Raji (cell line): ENCODE data around the gene E2F4.

ENCODE experiments used
- POLR2A ChIP-seq: IDR thresholded peaks from 2 replicates; pipeline ENCODE4 v1.6.1; 2011; ENCODE audit warnings: low read depth, low read length, control low read depth; ENCODE audit not compliant: insufficient read depth

E2F4 gene

GRCh38 chr16:67238278-67238575 lies 46.3 kb downstream of the E2F4 start:
- no peak for TF ChIP-seq POLR2A

GRCh38 chr16:67238806-67239470 lies 47.0 kb downstream of the E2F4 start:
- TF ChIP-seq POLR2A: no peak

GRCh38 chr16:67240506-67240905 lies 48.6 kb downstream of the E2F4 start:
- no peak for TF ChIP-seq POLR2A

DNA sequence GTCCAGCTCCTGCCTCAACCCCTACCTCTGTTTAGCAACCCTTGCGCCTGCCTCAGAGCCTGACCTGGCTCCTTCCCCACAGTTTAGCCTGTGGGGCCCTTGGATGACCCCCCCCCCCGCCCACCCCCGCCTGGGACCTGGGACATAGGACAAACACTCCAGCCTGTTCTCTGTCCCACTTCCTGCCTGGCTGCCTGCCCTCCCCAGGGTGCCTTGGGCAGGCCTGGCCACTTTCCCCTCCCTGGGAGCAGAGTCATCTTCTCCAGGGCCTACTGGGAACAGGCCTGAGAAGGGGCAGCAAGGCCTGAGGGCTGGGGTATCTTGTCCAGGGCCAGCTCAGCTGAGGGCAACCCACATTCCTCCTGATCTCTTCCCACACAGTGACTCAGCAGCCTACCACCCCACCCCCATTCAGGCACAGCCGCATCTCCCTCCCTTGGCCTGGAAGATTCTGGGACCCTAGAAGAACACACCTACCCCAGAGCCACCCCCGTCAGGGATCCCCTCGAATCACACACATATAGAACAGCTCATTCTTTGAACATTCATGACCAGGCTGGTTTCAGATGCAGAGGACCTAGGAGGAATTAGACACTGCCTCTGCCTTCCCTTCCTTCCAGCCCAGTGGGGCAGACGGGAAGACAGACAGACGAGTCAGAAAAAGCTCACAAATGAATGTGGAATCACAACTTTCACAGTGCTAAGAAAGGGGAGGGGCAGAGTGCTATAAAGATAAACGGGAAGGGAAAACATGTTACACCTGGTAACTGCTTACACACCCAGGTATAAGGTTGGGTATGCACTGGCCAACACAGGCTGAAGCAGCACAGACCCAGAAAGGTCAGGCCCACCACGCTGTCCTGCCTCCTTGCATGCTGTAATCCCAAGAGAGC lies 49.3 kb downstream of the E2F4 start:
- TF ChIP-seq POLR2A: no peak

DNA sequence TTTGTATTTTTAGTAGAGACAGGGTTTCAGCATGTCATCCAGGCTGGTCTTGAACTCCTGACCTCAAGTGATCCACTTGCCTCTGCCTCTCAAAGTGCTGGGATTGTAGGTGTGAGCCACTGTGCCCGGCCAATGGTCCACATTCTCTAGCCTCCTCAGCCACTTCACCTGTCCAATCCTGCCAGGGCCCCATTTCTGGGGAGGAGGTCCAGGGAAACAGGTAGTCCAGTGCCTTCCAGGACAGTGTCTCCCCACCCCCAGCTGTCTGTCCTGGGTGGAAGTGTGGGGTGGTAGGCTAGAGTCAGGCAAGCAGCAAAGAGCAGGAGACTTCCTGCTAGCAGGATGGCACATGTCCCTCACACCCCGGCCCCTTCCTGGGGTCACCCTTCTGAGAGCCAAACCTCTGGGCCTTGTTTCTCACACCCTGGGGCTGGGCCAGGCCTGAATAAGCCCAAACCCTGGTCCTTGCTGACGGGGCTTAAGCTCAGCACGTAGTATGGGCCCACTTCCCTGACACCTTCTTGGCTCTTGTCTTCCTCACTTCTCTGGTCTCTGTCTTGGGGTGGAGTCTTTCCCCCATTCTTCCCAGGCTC lies 50.3 kb downstream of the E2F4 start:
- TF ChIP-seq POLR2A: no peak

GRCh38 chr16:67243481-67243880 lies 51.5 kb downstream of the E2F4 start:
- no peak for TF ChIP-seq POLR2A

- TF ChIP-seq POLR2A: peak; percentile 59
These were observed 52.6 kb downstream of the E2F4 start for GRCh38 chr16:67244387-67245185.

DNA sequence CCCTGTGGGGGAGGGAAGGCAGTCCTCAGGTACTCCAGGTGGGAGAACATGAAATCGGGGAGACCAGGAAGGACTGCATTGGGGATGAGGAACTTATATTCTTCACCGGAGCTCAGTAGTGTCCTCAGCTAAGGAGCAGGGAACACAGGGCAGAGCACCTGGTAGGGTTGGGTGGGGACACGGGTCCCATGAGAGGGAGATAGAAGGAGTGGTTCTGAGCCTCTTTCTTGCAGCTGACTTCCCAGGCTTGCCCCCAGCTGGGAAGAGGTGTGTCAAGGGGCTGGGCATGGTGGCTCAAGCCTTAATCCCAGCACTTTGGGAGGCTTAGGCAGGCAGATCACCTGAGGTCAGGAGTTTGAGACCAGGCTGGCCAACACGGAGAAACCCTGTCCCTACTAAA lies 53.2 kb downstream of the E2F4 start:
- TF ChIP-seq POLR2A: no peak

- TF ChIP-seq POLR2A: no peak
These were observed 53.7 kb downstream of the E2F4 start for GRCh38 chr16:67245674-67246080.

- peak; percentile 58 for TF ChIP-seq POLR2A
These were observed 54.3 kb downstream of the E2F4 start for GRCh38 chr16:67246081-67246755.

DNA sequence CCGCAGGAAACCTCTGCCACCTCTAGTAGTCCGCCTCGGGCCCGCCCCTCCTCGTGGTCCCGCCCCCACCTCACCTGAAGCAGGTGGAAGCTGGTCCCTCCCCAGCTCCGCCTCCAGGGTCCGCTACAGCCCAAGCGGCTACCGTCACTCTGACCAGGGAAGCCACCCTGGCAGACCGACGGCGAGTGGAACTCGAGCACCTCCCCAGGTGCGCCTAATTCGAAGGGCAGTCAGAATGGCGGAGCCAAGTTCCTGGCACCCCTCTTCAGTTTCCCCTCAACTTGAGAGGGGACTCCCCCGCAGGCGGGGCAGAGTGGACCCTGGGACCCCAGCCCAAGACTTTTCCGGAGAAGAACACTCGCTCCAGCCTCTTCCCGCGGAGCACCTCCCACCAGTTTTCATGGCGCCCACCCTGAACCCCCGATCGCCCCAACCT lies 54.8 kb downstream of the E2F4 start:
- TF ChIP-seq POLR2A: no peak

DNA sequence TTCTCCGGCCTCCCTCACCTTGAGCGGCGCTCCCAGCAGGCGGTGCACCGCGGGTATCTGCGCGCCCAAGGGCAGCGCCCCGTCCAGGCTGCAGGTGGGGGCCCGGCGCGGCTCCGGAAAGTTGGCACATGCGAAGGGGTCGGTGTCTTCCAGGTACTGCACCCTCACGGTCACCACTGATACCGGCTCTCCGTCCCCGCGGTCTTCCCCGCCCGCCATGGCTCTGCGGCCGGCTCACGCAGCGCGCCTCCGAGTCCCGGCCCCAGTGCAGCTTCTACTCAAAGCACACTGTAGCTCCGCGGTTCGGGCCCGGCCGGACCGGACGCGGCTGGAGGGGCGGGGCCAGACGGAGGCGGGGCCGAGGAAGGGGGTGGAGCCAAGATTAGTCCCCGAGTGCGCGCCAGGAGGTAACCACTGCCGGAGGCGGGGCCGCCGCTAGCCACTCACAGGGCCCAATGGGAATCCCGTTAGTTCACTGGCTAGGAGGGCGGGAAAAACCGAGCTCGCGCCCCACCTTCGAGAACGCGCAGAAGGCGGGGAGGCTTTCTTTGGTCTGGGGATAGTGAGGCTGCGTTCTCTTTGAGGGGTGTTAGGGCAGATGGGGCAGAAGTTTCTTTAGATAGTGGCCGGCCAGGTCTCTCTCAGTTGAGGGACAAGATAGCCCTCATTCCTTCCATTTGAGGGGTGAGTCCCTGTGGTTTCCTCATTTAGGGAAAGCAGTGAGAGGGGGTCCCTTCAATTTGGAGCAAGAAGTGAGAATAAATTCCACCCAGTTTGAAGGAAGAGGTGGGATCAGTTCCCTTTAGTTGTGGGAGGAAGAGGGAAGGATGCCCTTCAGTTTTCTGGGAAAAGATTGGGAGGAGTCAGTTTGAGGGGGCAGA lies 55.5 kb downstream of the E2F4 start, which contains the start of gene FHOD1:
Gene FHOD1 (minus strand): TSS at position 290 of the 881 bp plus-strand sequence. CDS start 71 bp downstream, at position 219.
- peak; percentile 73 for TF ChIP-seq POLR2A

DNA sequence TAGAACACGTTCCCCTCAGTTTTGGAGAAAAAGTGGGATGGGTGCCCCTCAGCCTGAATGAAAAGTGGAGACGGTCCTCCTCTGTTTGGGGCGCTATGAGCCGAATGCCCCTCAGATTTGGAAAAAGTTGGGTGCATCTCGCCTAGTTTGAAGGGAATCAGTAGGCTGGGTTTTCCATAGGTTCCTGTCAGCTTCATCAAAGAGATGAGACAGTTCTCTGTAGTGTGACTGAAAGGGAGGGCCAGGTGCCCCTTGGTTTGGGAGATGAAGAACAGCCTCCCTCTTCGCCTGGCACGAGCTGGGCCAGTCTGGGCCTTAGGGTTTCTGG lies 56.1 kb downstream of the E2F4 start:
- TF ChIP-seq POLR2A: no peak
